ENCODE results near the gene DIAPH1. TPM values are rescaled to one million over a fixed set of nuclear protein-coding genes. Genes with fewer than 3 reads are reported as not detected.

Gene DIAPH1
- total RNA-seq, 1 experiment from 2014 or later, result 117 TPM

DNA sequence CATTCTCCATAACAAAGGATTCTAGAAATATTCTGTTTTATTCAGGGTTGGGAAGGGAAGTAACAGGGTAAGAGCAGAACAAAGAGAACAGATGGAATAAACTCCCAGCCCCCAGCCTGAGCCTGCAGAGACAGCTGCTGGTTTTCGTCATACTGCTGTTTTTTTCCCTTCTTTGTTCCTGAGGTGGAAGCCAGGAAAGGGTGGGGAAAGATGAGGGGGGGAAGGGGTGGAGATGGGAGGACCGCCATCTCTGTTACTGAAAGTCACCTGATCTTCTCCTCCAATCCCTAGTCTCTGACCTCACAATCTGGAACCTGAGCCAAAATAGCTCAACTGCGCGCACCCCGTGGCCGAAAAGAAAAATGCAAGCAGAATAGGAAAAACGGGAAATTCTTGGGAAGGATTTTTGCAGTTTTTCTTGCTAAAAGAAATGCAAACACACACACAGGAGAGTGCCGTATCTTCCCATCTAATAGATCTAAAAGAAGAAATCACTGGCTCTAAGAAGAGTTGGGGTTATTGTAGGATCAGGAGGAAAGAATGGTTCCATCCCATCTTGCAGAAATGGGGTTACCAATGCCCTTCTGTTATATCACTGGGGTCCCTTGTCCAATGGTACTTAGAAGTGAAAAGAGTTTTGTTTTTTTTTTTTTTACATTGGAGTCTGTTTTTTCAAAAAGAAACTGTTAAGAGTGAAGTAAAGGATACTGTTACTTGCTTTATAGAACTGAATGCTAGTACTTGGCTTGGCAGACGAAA is 57.9 kb downstream of the DIAPH1 start:
- peaks cover 3% of the 10 kb centered on the region for H3K23me2 ChIP-seq (ENCODE audit: insufficient read length, low read depth, low read length, poor library complexity, severe bottlenecking)
- H3K4me1 ChIP-seq (ENCODE audit: insufficient read depth, low read length), result peaks cover 6% of the 10 kb centered on the region; the same call in 1 of the 2 replicates
- WGBS (ENCODE audit: extremely low coverage, insufficient read length, low lambda C conversion rate), result no CpG with 5 or more reads among the region's 9 CpGs
- H3K27me3 ChIP-seq (ENCODE audit: insufficient read depth, low read length), result no peaks in the 10 kb centered on the region
- H2BK20ac ChIP-seq (ENCODE audit: low read depth, low read length, poor library complexity, severe bottlenecking), result no peak overlapping the region
- H2BK5ac ChIP-seq (ENCODE audit: insufficient read length, low read length), result no peak overlapping the region
- H3K79me2 ChIP-seq (ENCODE audit: insufficient read depth, low read length), result no peaks in the 10 kb centered on the region
- H3K27ac ChIP-seq (ENCODE audit: insufficient read length, low read depth, low read length), result peak overlapping the region; percentile 86
- H2BK15ac ChIP-seq (ENCODE audit: low read depth, low read length), result no peak overlapping the region
- no peak overlapping the region for H4K8ac ChIP-seq (replicated peaks; ENCODE audit: insufficient read length, low read depth, low read length)
- no peak overlapping the region for H3K14ac ChIP-seq (ENCODE audit: insufficient read depth, low read length)
- no peaks in the 10 kb centered on the region for H3K79me1 ChIP-seq (ENCODE audit: insufficient read depth, low read depth, low read length, poor library complexity, severe bottlenecking)
- TF ChIP-seq, protein P1, sequence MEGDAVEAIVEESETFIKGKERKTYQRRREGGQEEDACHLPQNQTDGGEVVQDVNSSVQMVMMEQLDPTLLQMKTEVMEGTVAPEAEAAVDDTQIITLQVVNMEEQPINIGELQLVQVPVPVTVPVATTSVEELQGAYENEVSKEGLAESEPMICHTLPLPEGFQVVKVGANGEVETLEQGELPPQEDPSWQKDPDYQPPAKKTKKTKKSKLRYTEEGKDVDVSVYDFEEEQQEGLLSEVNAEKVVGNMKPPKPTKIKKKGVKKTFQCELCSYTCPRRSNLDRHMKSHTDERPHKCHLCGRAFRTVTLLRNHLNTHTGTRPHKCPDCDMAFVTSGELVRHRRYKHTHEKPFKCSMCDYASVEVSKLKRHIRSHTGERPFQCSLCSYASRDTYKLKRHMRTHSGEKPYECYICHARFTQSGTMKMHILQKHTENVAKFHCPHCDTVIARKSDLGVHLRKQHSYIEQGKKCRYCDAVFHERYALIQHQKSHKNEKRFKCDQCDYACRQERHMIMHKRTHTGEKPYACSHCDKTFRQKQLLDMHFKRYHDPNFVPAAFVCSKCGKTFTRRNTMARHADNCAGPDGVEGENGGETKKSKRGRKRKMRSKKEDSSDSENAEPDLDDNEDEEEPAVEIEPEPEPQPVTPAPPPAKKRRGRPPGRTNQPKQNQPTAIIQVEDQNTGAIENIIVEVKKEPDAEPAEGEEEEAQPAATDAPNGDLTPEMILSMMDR (conservative IDR thresholded peaks at IDR 0.05), result peak; percentile 84
- H3K4ac ChIP-seq (ENCODE audit: low read depth, low read length), result no peak overlapping the region
- H4K20me1 ChIP-seq (ENCODE audit: control insufficient read depth, insufficient read depth, insufficient read length), result no peaks in the 10 kb centered on the region
- no peak overlapping the region for H3K56ac ChIP-seq (ENCODE audit: insufficient read length, low read depth, low read length)
- H3K9me3 Mint-ChIP-seq, result no peaks in the 10 kb centered on the region; a peak in 1 of 5 replicates
- peak overlapping the region; percentile 52 to 58 for H3K4me3 Mint-ChIP-seq
- H3K23ac ChIP-seq (ENCODE audit: insufficient read length, low read depth, low read length), result no peak overlapping the region
- no peaks in the 10 kb centered on the region for H3K27me3 Mint-ChIP-seq (ENCODE audit: low read depth)
- no peak overlapping the region for H2BK120ac ChIP-seq (ENCODE audit: low read depth, low read length, poor library complexity, severe bottlenecking)
- H3T11ph ChIP-seq (ENCODE audit: low read length), result peak overlapping the region; percentile 87
- no peaks in the 10 kb centered on the region for H3K9me3 ChIP-seq (ENCODE audit: control insufficient read depth, low read depth, low read length)
- H3K9ac ChIP-seq (ENCODE audit: extremely low read depth, insufficient read length, low read length), result no peak overlapping the region
- H3K4me1 Mint-ChIP-seq, result peaks cover 38 to 39% of the 10 kb centered on the region in 2 experiments
- H4K5ac ChIP-seq (ENCODE audit: insufficient read length, low read depth, low read length), result no peak overlapping the region
- no peak overlapping the region for H2AK5ac ChIP-seq (ENCODE audit: insufficient read length, low read length)
- no peak overlapping the region for H2BK12ac ChIP-seq (ENCODE audit: insufficient read length, low read depth, low read length)
- peak; percentile 95 for DNase-seq
- peak overlapping the region; percentile 34 for H3K18ac ChIP-seq (ENCODE audit: insufficient read length, low read depth, low read length)
- H3K4me2 ChIP-seq (ENCODE audit: insufficient read depth, insufficient read length, low read length), result peak overlapping the region; percentile 33
- H3K27ac Mint-ChIP-seq, result peak overlapping the region; percentile 98 to 100 (median 98)
- H2AFZ ChIP-seq (ENCODE audit: low read length), result no peak overlapping the region
- no peak overlapping the region for H4K91ac ChIP-seq (ENCODE audit: insufficient read length, low read depth, low read length)
- peaks cover 23 to 40% (median 27%) of the 10 kb centered on the region in 3 experiments; a peak in 6 of 7 replicates for H3K36me3 Mint-ChIP-seq (ENCODE audit: insufficient read depth in 1 of 3, low read depth in 3 of 3)

Data from H9 (cell line).